Measurements from ENCODE around the gene PNPLA6. TPM values are rescaled to one million over a fixed set of nuclear protein-coding genes. Genes with fewer than 3 reads are reported as not detected.
"Not testable (repeated sequence)": the region's sequence is repeated elsewhere in the genome, so short reads cannot be mapped to it uniquely, and the experiment has no call there.

Gene PNPLA6
- total RNA-seq, 1 donor from 2014 or later = 136 TPM

GRCh38 chr19:7558667-7559066 is 23.1 kb downstream of the PNPLA6 start:
- Mint-ChIP-seq H3K9me3 (no peaks in the 10 kb centered on the region), H3K36me3 (ENCODE audit: low read depth) (peaks cover 22% of the 10 kb centered on the region), H3K4me3 (no peak overlapping the region), H3K4me1 (ENCODE audit: low read depth) (no peaks in the 10 kb centered on the region), H3K27me3 (ENCODE audit: insufficient read depth) (no peaks in the 10 kb centered on the region), H3K27ac (no peak overlapping the region)
- no peak for DNase-seq (ENCODE audit: low spot score)
- intact Hi-C loops (cut with micrococcal nuclease) = no loop called here

DNA sequence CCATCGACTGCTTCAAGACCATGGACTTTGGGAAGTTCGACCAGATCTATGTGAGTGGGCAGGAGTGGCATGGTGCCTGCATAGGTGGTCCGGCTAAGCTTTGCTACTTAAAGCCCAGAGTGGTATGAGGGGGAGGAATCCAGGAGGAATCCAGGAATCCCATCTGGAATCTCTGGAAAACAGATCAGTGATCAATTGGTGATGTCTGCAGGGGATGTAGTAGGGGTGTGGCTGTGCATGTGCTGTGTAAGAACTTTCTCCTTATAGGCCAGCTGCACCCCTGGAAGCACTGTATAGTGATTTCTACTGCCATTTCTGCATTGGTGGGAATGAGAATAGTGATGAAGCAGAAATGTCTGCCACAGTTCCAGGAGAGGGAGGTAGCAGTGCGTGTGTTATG is 23.6 kb downstream of the PNPLA6 start:
- Mint-ChIP-seq H3K27ac (no peak overlapping the region), H3K4me1 (ENCODE audit: low read depth) (no peaks in the 10 kb centered on the region), H3K27me3 (ENCODE audit: insufficient read depth) (no peaks in the 10 kb centered on the region), H3K36me3 (ENCODE audit: low read depth) (peaks cover 22% of the 10 kb centered on the region), H3K9me3 (no peaks in the 10 kb centered on the region), H3K4me3 (no peak overlapping the region)
- no peak for DNase-seq (ENCODE audit: low spot score)
- intact Hi-C loops (cut with micrococcal nuclease) = no loop called here

DNA sequence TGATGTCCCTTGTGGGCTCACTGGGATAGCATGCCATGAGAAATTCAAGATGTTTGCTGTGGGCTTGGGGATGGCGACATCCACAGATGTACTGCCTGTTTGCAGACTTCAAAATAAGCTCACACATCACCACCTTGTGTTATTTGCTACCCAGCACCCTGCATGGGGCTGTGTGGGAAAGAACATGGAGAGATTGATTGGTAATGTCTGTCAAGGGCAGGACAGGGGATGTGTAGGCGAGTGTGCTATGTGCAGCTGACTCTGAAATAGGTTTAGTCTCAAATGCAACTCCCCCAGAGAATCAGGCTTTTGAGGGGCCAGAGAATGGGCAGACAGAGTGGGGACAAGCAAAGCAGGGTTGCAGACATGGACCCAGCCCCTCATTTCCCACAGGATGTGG is 24.7 kb downstream of the PNPLA6 start:
- Mint-ChIP-seq H3K4me1 (ENCODE audit: low read depth) (no peaks in the 10 kb centered on the region), H3K4me3 (no peak overlapping the region), H3K27me3 (ENCODE audit: insufficient read depth) (no peaks in the 10 kb centered on the region), H3K36me3 (ENCODE audit: low read depth) (peaks cover 22% of the 10 kb centered on the region), H3K9me3 (no peaks in the 10 kb centered on the region), H3K27ac (no peak overlapping the region)
- intact Hi-C loops (cut with micrococcal nuclease) = no loop called here
- no peak for DNase-seq (ENCODE audit: low spot score)

DNA sequence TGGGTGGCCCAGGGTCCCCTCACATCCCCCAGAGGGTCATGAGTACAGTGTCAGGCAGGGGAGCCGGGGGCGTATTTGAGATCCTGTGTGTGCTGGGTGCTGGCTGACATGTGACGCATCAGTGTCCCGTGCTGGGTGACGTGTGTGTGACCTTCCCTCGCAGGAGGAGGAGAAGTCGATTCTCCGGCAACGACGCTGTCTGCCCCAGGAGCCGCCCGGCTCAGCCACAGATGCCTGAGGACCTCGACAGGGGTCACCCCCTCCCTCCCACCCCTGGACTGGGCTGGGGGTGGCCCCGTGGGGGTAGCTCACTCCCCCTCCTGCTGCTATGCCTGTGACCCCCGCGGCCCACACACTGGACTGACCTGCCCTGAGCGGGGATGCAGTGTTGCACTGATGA is 25.8 kb downstream of the PNPLA6 start:
- H3K27ac Mint-ChIP-seq = no peak overlapping the region
- H3K9me3 Mint-ChIP-seq = no peaks in the 10 kb centered on the region
- no peak overlapping the region for H3K4me3 Mint-ChIP-seq
- peaks cover 22% of the 10 kb centered on the region for H3K36me3 Mint-ChIP-seq (ENCODE audit: low read depth)
- no peaks in the 10 kb centered on the region for H3K27me3 Mint-ChIP-seq (ENCODE audit: insufficient read depth)
- no peaks in the 10 kb centered on the region for H3K4me1 Mint-ChIP-seq (ENCODE audit: low read depth)
- DNase-seq (ENCODE audit: low spot score) = no peak
- intact Hi-C loops (cut with micrococcal nuclease) = no loop called here

- Mint-ChIP-seq H3K4me3 (no peak overlapping the region), H3K36me3 (ENCODE audit: low read depth) (peaks cover 19% of the 10 kb centered on the region), H3K9me3 (no peaks in the 10 kb centered on the region), H3K27ac (no peak overlapping the region), H3K27me3 (ENCODE audit: insufficient read depth) (no peaks in the 10 kb centered on the region), H3K4me1 (ENCODE audit: low read depth) (no peaks in the 10 kb centered on the region)
- no peak for DNase-seq (ENCODE audit: low spot score)
- intact Hi-C loops (cut with micrococcal nuclease) = no loop called here
Measured at GRCh38 chr19:7562646-7563393, 27.3 kb downstream of the PNPLA6 start.

- intact Hi-C loops (cut with micrococcal nuclease) = no loop called here
- DNase-seq (ENCODE audit: low spot score) = no peak
- H3K4me1 Mint-ChIP-seq (ENCODE audit: low read depth) = no peaks in the 10 kb centered on the region
- no peaks in the 10 kb centered on the region for H3K9me3 Mint-ChIP-seq
- H3K4me3 Mint-ChIP-seq = no peak overlapping the region
- no peaks in the 10 kb centered on the region for H3K27me3 Mint-ChIP-seq (ENCODE audit: insufficient read depth)
- peaks cover 10% of the 10 kb centered on the region for H3K36me3 Mint-ChIP-seq (ENCODE audit: low read depth)
- H3K27ac Mint-ChIP-seq = no peak overlapping the region
Measured at GRCh38 chr19:7564866-7565265, 29.3 kb downstream of the PNPLA6 start.

GRCh38 chr19:7565332-7565731 is 29.8 kb downstream of the PNPLA6 start:
- H3K36me3 Mint-ChIP-seq (ENCODE audit: low read depth) = peaks cover 6% of the 10 kb centered on the region
- no peak overlapping the region for H3K27ac Mint-ChIP-seq
- H3K9me3 Mint-ChIP-seq = no peaks in the 10 kb centered on the region
- H3K4me1 Mint-ChIP-seq (ENCODE audit: low read depth) = no peaks in the 10 kb centered on the region
- no peak overlapping the region for H3K4me3 Mint-ChIP-seq
- DNase-seq (ENCODE audit: low spot score) = no peak
- H3K27me3 Mint-ChIP-seq (ENCODE audit: insufficient read depth) = no peaks in the 10 kb centered on the region
- intact Hi-C loops (cut with micrococcal nuclease) = no loop called here

DNA sequence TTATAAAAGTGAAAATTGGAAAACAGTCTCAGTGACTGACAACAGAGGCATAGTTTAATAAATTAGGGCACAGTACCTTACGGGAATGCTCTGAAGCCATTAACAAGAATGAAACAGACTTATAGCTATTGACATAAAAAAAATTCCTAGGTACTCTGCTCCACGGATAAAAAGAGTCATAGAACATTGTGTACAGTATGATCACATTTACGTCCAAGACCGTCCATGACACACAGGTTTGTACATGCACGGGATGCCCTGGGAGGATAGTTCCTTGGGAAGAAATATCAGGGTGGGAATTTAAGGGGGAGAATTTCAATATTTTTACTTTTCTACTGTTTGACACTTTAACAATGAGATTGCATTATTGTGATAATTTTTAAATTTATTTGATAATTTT is 35.2 kb downstream of the PNPLA6 start:
- intact Hi-C loops (cut with micrococcal nuclease) = no loop called here
- H3K27ac Mint-ChIP-seq = no peak overlapping the region
- no peak for DNase-seq (ENCODE audit: low spot score)
- H3K9me3 Mint-ChIP-seq = no peaks in the 10 kb centered on the region
- no peak overlapping the region for H3K4me3 Mint-ChIP-seq
- no peaks in the 10 kb centered on the region for H3K27me3 Mint-ChIP-seq (ENCODE audit: insufficient read depth)
- no peaks in the 10 kb centered on the region for H3K36me3 Mint-ChIP-seq (ENCODE audit: low read depth)
- no peaks in the 10 kb centered on the region for H3K4me1 Mint-ChIP-seq (ENCODE audit: low read depth)

- DNase-seq (ENCODE audit: low spot score) = no peak
- Mint-ChIP-seq H3K4me3 (no peak overlapping the region), H3K27ac (no peak overlapping the region), H3K36me3 (ENCODE audit: low read depth) (no peaks in the 10 kb centered on the region), H3K27me3 (ENCODE audit: insufficient read depth) (peaks cover 2% of the 10 kb centered on the region), H3K4me1 (ENCODE audit: low read depth) (no peaks in the 10 kb centered on the region), H3K9me3 (no peaks in the 10 kb centered on the region)
- intact Hi-C loops (cut with micrococcal nuclease) = no loop called here
Measured at GRCh38 chr19:7575434-7576040, 40.0 kb downstream of the PNPLA6 start.

DNA sequence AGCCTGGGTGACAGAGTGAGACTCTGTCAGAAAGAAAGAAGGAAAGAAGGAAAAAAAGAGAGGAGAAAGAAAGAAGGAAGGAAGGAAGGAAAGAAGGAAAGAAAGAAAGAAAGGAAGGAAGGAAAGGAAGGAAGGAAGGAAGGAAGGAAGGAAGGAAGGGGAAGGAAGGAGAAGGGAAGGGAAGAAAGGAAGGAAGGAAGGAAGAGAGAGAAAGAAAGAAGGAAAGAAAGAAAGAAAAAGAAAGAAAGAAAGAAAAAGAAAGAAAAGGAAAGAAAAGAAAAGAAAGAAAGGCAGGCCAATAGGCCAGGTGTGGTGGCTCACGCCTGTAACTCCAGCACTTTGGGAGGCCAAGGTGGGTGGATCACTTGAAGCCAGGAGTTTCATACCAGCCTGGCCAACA is 41.9 kb downstream of the PNPLA6 start:
- H3K36me3 Mint-ChIP-seq (ENCODE audit: low read depth); H3K9me3 Mint-ChIP-seq; H3K4me1 Mint-ChIP-seq (ENCODE audit: low read depth); H3K27me3 Mint-ChIP-seq (ENCODE audit: insufficient read depth); H3K27ac Mint-ChIP-seq; H3K4me3 Mint-ChIP-seq; DNase-seq (ENCODE audit: low spot score); intact Hi-C loops (cut with micrococcal nuclease): not testable (repeated sequence)

- intact Hi-C loops (cut with micrococcal nuclease) = no loop called here
- Mint-ChIP-seq H3K4me3 (no peak overlapping the region), H3K36me3 (ENCODE audit: low read depth) (no peaks in the 10 kb centered on the region), H3K4me1 (ENCODE audit: low read depth) (no peaks in the 10 kb centered on the region), H3K9me3 (no peaks in the 10 kb centered on the region), H3K27ac (no peak overlapping the region), H3K27me3 (ENCODE audit: insufficient read depth) (peaks cover 4% of the 10 kb centered on the region)
- no peak for DNase-seq (ENCODE audit: low spot score)
Measured at GRCh38 chr19:7578127-7578526, 42.6 kb downstream of the PNPLA6 start.

GRCh38 chr19:7579182-7579581 is 43.7 kb downstream of the PNPLA6 start:
- intact Hi-C loops (cut with micrococcal nuclease) = no loop called here
- no peak for DNase-seq (ENCODE audit: low spot score)
- no peak overlapping the region for H3K27ac Mint-ChIP-seq
- no peaks in the 10 kb centered on the region for H3K9me3 Mint-ChIP-seq
- H3K36me3 Mint-ChIP-seq (ENCODE audit: low read depth) = no peaks in the 10 kb centered on the region
- peaks cover 4% of the 10 kb centered on the region for H3K27me3 Mint-ChIP-seq (ENCODE audit: insufficient read depth)
- no peak overlapping the region for H3K4me3 Mint-ChIP-seq
- no peaks in the 10 kb centered on the region for H3K4me1 Mint-ChIP-seq (ENCODE audit: low read depth)

- intact Hi-C loops (cut with micrococcal nuclease) = no loop called here
- Mint-ChIP-seq H3K27ac (no peak overlapping the region), H3K36me3 (ENCODE audit: low read depth) (no peaks in the 10 kb centered on the region)
Measured at GRCh38 chr19:7582446-7582845, 46.9 kb downstream of the PNPLA6 start.

DNA sequence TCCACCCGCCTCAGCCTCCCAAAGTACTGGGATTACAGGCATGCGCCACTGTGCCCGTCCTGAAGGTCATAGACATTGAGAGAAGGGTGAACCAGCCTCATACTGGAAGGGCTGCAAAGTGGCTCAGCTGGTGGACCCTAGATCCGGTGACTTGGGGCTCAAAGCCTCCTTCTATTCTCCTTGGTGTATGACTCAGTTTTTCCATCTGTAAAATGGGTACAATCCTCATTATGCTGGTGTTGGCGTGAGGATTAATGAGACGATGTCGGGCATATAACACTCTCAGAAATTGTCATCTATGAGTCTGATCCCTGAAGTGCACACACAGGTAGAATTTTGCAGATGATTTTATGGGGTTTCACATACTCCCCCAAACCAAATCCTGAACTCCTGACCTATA is 54.3 kb downstream of the PNPLA6 start:
- Mint-ChIP-seq H3K4me1 (ENCODE audit: low read depth) (no peaks in the 10 kb centered on the region), H3K27ac (no peak overlapping the region), H3K4me3 (no peak overlapping the region), H3K27me3 (ENCODE audit: insufficient read depth) (peaks cover 19% of the 10 kb centered on the region), H3K36me3 (ENCODE audit: low read depth) (no peaks in the 10 kb centered on the region), H3K9me3 (no peaks in the 10 kb centered on the region)
- intact Hi-C loops (cut with micrococcal nuclease) = no loop called here
- DNase-seq (ENCODE audit: low spot score) = no peak

More at GRCh38 chr19:7582446-7582845, 46.9 kb downstream of the PNPLA6 start:
- Mint-ChIP-seq H3K4me3 (no peak overlapping the region), H3K27me3 (ENCODE audit: insufficient read depth) (peaks cover 4% of the 10 kb centered on the region), H3K9me3 (no peaks in the 10 kb centered on the region), H3K4me1 (ENCODE audit: low read depth) (no peaks in the 10 kb centered on the region)
- DNase-seq (ENCODE audit: low spot score) = no peak
